H4 (cell line): ENCODE measurements around the gene MELTF. TPM values are rescaled to one million over a fixed set of nuclear protein-coding genes. Genes with fewer than 3 reads are reported as not detected.

ENCODE experiments used
- DNase-seq: peaks from one replicate; pipeline ENCODE4 v3.0.0-alpha.2; 2015; ENCODE audit warnings: low spot score
- total RNA-seq: library from RNA; depleted of rRNA; stranded (reverse); fragments of >200 nt; shearing (Covaris generic); gene quantifications from 2 replicates; pipeline ENCODE4 v1.2.3, GENCODE V29; 2014; rRNA removed

MELTF gene
- total RNA-seq, 1 experiment from 2014 or later = 4.9 TPM

GRCh38 chr3:196968233-196969133 is 61.1 kb downstream of the MELTF start, which contains the start of gene PIGZ:
Gene PIGZ (minus strand): TSS chr3:196968833. CDS start chr3:196952031, 16,802 bp downstream.
- DNase-seq = no peak

DNA sequence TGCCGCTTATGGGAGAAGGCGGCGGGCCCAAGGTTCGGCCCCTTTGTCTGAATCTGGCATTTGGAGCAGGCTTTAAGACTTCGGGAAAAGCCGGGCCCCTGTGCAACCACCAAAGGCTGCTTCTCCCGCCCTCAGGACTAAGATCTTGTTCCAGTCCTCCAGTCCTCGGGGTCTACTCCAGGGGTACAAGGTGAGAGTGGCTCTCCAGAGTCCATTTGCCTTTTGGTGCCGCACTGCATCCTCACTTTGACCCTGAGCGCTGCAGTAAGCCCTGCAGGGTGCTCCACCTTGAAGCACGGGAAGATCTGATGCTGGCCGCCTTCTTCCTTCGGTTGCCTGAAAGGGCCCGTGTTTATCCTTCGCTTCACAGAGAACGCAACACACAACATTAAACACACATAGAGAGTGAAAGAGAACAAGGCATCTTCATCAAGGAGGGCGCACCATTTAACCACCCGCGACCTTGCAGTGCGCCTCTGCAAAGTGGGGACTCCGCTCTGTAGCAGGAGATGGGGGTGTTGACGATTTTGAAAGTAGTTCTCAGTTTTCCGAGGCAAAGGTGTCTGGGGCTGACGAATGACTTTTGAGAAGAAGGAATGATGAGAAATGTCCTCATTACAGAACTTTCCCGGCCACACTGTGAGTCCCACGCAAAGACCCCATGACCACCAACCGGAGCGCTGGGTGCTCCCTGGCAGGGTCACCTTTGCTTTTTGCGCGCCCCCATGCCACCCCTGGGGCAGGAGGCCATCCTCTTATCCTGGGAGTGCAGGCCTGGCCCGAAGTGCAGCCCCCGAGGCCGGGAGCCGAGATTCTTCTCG is 62.0 kb downstream of the MELTF start:
- DNase-seq = no peak

GRCh38 chr3:196966526-196967401 is 62.9 kb downstream of the MELTF start:
- no peak for DNase-seq

- DNase-seq = no peak
Measured at GRCh38 chr3:196965804-196966173, 63.8 kb downstream of the MELTF start.

DNA sequence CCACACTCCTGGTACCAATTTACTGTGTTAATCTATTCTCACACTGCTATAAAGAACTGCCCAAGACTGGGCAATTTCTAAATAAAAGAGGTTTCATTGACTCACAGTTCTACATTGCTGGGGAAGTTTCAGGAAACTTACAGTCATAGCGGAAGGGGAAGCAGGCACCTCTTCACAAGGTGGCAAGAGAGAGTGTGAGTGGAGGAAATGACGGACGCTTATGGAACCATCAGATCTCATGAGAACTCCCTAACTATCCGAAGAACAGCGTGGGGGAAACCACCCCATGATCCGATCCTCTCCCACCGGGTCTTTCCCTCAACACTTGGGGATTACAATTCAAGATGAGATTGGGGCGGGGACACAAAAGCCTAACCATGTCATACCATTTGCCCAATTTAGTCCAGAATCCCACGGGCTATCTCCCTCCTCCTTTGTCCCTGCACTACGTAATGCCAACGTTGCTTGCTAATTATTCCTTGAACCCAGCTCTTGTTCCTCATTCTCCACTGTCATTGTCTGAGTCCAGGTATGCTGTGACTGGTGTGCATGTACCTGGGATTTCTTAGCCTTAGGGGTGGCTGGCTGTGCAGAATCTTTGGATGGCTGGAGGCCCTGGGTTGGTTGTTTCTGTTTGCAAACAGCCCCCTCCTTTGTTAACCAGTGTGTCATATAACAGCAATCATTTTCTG is 64.4 kb downstream of the MELTF start:
- no peak for DNase-seq

DNA sequence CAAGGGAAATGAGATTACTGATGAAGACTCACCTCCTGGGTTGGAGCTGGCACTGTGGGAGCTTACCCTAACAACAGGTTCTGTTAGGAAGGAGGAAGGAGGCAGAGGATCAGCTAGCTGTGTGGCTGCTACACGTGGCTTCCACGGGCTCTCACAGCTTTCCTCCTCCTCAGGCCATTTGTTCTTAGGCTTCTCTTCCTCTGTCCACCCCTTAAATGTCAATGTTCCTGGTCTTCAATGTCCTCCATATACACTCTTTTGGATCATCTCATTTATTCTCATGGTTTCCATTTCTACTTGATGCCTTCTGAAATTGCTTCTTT is 66.0 kb downstream of the MELTF start:
- no peak for DNase-seq

GRCh38 chr3:196962930-196963630 is 66.5 kb downstream of the MELTF start:
- no peak for DNase-seq

GRCh38 chr3:196962108-196962929 is 67.3 kb downstream of the MELTF start:
- DNase-seq = no peak

GRCh38 chr3:196954832-196955231 is 74.8 kb downstream of the MELTF start:
- DNase-seq = no peak

Other genes with a start within 250 kb of the MELTF start
- 23.1 and 28.4 TPM in 2 replicates for gene SENP5, start 161.9 kb downstream of the MELTF start, total RNA-seq
- gene NCBP2, start 87.3 kb downstream of the MELTF start, total RNA-seq = 96.0 and 116 TPM in 2 replicates
- gene PIGZ, start 61.0 kb downstream of the MELTF start, total RNA-seq = 0.89 and 1.7 TPM in 2 replicates